T1000 (cell line): ENCODE results near the gene DAPK1.

Source experiments
- DNase-seq: peaks from one replicate; lab custom pipeline; 2025; ENCODE audit warnings: mixed read lengths; lab: John Stamatoyannopoulos, UW

The DAPK1 gene

DNA sequence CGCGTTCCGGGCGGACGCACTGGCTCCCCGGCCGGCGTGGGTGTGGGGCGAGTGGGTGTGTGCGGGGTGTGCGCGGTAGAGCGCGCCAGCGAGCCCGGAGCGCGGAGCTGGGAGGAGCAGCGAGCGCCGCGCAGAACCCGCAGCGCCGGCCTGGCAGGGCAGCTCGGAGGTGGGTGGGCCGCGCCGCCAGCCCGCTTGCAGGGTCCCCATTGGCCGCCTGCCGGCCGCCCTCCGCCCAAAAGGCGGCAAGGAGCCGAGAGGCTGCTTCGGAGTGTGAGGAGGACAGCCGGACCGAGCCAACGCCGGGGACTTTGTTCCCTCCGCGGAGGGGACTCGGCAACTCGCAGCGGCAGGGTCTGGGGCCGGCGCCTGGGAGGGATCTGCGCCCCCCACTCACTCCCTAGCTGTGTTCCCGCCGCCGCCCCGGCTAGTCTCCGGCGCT lies at the start of gene DAPK1:
TSS of gene DAPK1 (plus strand) at position 264 of the 442 bp plus-strand sequence. CDS start 1,211 bp downstream, outside the sequence.
- DNase-seq: peak; percentile 28

GRCh38 chr9:87451149-87451548 lies 46.5 kb upstream of the DAPK1 start:
- DNase-seq: no peak

GRCh38 chr9:87455407-87455806 lies 42.3 kb upstream of the DAPK1 start:
- DNase-seq: no peak

- no peak for DNase-seq
Observed at GRCh38 chr9:87461256-87461655, 36.4 kb upstream of the DAPK1 start.

DNA sequence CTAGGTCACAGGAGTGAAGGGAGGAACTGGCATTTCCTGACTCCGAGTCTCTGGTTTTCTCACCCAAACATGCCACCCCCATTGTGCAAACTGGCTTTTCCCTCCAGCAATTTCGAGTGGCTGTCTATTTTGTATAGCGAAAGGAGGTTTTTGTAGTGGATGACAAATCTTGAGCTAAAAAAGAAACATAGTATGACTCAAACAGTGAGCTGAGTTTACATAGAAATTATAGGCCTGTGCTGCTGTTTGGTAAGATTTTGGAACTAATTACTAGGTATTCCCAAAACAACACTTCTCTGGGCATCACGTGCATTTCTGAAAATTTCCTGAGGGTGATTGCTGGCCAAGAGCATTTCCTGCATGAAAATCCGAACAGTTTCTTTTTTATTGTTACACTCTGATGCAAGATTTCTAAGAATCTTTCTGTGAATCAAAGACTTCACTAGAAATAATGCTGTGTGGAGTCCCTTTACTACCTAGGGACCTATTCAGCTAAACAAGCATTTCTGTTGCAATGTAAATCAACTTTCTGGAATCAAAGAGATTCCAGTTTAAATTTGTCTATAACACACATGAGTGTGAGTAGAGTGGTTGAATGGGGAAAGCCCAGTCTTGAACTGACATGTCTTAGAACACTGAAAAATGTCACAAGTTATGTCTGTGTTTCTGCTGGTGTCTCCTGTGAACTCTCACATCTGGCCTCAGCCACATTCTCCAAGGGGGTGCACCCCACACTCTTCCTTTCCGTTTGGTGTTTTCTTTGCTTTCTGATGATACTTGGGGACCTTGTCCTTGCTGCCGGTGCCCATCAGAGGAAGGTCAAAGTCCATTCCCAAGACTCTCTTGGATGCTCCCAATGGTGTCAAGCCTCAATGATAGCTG lies 33.3 kb upstream of the DAPK1 start:
- no peak for DNase-seq

DNA sequence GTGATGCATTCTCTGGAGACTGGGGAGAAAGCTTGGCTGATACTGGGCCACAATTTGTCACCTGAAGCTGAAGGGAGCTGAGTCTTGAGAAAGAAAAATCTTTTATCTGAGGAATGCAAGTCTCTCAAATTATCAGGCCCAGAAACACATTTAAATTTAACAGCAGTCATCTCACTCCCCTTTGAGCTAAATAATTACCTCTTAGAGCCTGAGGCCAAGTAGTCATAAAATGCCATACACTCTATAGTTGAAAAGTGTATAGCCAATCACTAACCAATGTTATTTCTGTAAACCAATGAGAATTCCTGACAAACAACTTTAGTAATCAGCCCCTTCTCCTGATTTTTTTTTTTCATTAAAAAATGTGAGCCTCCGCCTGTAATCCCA lies 32.7 kb upstream of the DAPK1 start:
- no peak for DNase-seq

GRCh38 chr9:87465816-87466215 lies 31.9 kb upstream of the DAPK1 start:
- no peak for DNase-seq

DNA sequence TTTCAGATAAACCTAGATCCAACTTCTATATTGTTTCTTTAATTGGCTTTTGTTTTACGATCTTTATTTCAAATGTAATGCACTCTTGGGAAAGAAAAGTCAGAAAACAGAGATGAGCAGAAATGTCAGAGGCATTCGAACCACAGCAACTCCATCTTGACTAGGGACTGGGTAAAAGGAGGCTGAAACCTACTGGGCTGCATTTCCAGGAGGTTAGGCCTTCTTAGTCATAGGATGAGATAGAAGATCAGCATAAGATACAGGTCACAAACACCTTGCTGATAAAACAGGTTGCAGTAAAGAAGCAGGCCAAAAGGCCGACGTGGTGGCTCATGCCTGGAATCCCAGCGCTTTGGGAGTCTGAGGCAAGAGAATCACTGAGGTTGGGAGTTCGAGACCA lies 30.5 kb upstream of the DAPK1 start:
- no peak for DNase-seq

DNA sequence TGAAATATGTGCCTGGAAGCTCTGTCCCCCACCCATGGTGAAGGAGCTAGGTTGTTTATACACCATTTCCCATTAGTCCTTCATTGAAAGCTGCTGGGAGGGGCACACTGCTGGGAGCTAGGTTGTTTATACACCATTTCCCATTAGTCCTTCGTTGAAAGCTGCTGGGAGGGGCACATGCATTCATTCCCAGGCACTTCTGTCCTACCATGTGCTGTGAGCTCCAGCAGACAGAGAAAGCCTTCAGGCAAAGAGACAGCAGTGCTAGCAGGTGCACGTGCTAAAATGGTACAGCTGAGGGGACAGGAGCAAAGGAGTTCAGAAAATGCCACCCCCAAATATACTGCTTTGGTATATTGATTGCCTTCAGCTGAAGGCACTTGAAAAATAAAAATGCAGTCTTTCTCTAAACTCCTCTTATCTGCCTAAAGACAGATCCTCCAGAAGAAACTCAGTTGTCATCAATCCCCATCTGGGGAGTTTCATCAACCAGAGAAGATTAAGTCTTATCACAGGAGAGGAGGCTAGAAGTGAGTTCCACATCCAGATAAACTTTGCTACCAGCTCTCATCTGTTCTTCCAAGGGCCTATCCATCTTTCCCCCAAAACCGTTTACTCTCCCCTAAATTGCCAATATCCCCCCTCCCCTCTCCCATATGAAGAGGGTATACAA lies 27.7 kb upstream of the DAPK1 start:
- DNase-seq: no peak

GRCh38 chr9:87471746-87472145 lies 25.9 kb upstream of the DAPK1 start:
- no peak for DNase-seq

DNA sequence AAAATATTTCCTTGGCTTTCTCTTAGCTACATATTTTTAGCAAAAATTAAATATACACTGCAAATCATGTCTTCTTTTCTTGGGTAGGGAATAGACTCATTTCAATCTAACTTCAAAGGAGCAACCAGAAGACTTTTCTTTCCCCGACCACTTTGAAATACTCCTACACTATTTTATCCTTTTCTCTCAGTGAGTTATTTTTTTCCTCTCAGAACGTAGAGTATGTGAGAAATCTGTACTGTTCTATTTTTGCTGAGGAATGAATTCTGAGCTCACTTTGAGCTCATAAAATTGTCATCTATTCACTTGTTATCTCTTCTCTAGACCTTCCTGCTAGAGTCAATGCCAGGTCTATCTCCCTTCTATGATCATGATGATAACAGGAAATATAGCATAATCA lies 22.2 kb upstream of the DAPK1 start:
- no peak for DNase-seq

DNA sequence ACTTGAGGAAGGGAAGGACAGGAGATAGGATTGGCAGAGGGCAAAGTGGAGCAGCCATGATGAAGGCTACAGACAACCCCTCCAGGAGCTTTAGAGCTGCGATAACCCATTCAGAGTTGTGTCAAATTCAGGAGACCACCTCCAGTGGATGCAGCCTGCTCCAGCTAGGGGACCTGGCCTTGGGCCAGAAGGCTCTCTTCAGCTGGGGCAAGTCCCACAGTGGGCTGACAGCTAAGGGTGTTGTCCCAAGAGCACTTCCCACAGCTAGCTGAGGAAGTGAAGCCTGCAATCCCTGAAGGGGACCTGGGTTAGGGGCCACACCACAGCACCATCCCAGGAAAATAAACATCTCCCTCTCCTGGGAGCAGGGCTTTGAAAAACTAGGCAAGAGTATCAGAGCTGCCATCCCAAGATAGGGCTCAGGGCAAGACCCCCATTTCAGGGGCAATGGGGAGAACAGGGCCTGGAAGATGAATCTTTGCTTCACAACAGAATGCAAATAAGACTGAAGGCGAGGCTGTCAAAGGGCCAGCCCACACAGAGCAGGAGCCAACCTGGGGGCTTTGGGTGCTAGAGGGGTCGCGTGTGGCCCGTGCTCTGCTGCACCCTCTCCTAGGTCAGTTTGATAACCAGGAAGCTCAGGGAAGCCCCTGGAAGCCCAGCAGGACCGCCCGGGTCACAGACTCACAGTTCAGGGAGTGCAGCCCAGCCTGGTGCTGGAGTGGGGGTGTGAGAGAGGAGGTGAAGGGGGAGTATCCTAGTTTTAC lies 19.3 kb upstream of the DAPK1 start:
- DNase-seq: no peak

- no peak for DNase-seq
Observed at GRCh38 chr9:87479801-87480201, 17.9 kb upstream of the DAPK1 start.

DNA sequence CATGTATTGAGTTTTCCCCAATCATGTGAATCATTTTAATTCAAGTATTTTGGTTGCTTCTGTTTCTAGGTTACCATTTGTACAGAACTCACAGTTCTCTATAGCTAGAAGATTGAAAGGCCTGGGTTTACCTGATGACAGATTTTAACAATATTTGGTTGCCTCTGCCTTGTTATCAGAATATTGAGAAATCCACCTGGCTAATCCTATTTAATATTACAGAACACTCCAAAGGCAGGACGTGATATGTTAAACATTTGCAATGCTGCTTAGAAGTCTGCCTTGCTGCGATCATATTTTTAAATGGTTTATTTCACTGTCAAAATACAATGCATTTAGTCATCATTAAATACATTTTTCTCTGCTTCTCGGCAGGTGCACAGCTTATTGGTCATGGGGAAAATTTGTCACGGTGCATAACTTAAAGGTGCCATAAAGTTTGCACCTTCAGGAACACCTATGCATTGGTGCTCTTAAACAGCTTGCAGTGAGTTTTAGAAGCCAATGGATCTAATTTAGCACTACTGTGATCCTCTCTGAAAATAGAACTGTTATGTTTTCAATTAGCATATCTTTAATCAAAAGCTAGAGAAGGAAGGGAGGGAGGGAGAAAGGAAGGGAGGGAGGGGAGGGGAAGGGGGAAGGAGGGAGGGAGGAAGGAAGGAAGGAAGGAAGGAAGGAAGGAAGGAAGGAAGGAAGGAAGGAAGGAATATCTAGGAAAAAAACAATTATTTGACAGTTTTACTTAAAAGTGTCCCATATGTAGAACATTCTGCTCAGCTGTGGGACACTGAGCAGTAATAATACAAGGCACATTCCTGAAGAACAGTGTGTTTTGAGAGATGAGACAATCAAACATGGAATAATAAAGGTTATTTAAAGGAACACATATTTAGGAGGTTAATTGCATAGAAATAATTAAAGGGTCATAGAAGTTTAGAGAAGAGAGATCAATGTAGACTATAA lies 15.5 kb upstream of the DAPK1 start:
- DNase-seq: no peak

- no peak for DNase-seq
Observed at GRCh38 chr9:87490225-87490624, 7.4 kb upstream of the DAPK1 start.

- DNase-seq: no peak
Observed at GRCh38 chr9:87490907-87491306, 6.8 kb upstream of the DAPK1 start.

- no peak for DNase-seq
Observed at GRCh38 chr9:87491523-87491922, 6.1 kb upstream of the DAPK1 start.

DNA sequence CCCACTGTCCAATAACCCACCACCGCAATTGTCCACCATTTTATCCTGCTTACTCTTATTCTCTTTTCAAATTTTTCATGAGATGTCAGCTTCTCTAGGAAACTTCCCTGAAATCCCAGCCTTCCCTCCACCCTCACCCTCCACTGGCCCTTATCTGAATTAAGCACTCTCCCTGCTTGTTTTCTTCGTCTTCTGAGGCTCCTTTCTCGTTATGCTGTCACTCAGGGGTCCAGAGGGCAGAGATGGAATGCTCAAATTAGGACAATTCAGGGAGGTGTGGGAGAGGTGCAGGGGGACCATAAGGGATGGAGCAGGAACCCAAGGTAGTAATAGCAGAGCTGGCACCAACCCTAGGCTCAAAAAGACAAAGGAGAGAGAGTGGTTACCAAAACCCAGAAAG lies 5.0 kb upstream of the DAPK1 start:
- no peak for DNase-seq

- no peak for DNase-seq
Observed at GRCh38 chr9:87494970-87495471, 2.6 kb upstream of the DAPK1 start.

- no peak for DNase-seq
Observed at GRCh38 chr9:87497080-87497603, 525 bp upstream of the DAPK1 start.
